ENCODE measurements around the gene VIPAS39. TPM values are rescaled to one million over a fixed set of nuclear protein-coding genes. Genes with fewer than 3 reads are reported as not detected.
"Not testable (repeated sequence)": the region's sequence is repeated elsewhere in the genome, so short reads cannot be mapped to it uniquely, and the experiment has no call there.

Gene VIPAS39
- total RNA-seq, 2 donors from 2014 or later, result 14.7 to 21.5 TPM

DNA sequence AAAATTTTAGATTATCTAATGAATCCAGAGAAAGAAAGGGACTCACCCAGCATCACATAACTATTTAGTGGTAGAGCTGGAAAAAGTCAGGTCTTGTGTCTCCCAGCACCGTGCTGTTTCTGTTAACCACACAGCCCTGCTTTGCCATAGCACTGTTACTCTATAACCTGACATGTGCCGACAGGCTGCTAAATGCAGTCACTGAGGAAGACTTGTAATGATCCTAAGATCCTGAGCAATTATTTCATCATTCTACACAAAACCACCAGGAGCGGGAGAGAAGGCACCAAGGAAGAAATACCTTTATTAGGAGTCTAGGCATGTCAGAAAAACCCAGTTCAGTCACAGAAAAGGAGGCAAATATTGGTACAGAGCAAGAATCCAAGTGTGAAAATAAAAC, 31.0 kb downstream of the VIPAS39 start:
- Mint-ChIP-seq H3K36me3 (peaks cover 61% of the 10 kb centered on the region in 2 donors), H3K9me3 (peaks cover 0 to 3% of the 10 kb centered on the region in 2 donors), H3K27ac (no peak overlapping the region)
- ATAC-seq (no peak), DNase-seq (ENCODE audit: low spot score in 2 of 2) (no peak)

DNA sequence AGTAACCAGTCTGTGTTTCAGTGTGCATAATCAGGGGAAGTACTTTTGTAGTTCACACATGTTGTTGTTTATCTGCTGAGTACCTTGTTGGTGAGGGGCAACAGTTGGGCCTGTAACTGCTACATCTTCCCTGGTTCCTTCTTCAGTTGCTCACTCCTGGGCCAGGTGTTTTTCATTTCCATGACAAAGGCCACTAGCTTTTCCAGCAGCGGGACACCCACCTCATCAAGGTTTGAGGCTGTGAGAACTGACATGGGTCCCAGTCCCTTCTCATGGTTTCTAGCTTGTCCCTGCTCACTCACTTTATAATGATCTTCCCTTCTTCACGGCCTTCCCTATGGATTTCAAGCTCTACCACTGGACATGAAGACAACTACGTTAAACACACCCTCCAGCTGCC, 32.5 kb downstream of the VIPAS39 start:
- Mint-ChIP-seq H3K36me3 (peaks cover 70 to 71% of the 10 kb centered on the region in 2 donors), H3K27ac (no peak overlapping the region), H3K9me3 (peaks cover 4 to 7% of the 10 kb centered on the region in 2 donors)
- no peak for DNase-seq (ENCODE audit: low spot score in 2 of 2)
- no peak for ATAC-seq

DNA sequence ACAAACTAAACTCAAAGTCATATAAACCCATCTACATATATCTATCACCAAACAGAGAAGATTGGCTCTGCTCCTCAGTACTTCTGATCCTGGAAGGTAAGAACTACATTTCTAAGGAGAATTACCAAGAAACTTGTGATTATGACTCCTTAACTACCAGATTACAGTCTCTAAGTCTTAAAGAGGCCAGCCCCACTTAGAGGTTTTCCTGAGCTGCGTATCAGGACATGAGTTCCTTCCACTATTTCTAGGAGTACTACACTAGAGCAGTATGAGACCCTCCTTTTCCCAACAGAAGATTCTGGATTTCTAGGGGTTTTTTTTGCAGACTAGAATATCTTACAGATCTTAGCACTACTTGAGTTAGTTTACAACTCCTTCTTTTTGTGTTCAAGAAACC, 34.0 kb downstream of the VIPAS39 start, which contains the start of gene NOXRED1:
Gene NOXRED1 (minus strand): TSS at position 101 of the 400 bp plus-strand sequence. CDS start 634 bp downstream, outside the sequence.
- Mint-ChIP-seq H3K36me3 (peaks cover 62 to 63% of the 10 kb centered on the region in 2 donors), H3K9me3 (peaks cover 8 to 10% of the 10 kb centered on the region in 2 donors), H3K27ac (peak within 1 kb of the TSS in 1 of 2 donors; percentile 22)
- no peak for DNase-seq (ENCODE audit: low spot score in 2 of 2)
- ATAC-seq, result no peak

DNA sequence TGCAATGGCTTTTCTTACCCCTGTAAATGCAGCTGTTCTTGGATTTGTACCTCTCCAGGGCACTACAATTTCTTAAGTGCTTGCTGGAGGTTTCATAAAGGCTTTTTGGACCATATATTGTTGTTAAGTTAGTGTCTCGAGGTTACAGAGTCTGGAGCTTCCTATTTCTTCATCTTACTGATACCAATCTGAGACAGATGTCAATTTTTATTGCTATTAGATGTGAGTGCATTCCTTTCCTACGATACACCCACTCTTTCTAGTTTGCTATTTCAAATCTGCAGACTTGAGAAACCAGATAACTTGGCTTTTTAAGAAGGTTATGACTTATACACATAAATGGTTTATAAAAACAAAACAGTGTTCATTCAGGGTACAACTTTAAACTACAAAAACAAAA, 36.2 kb downstream of the VIPAS39 start:
- H3K9me3 Mint-ChIP-seq, result peaks cover 11 to 15% of the 10 kb centered on the region in 2 donors
- DNase-seq (ENCODE audit: low spot score in 2 of 2) (no peak), ATAC-seq (no peak)
- no peak overlapping the region for H3K27ac Mint-ChIP-seq
- H3K36me3 Mint-ChIP-seq, result peaks cover 48 to 49% of the 10 kb centered on the region in 2 donors

DNA sequence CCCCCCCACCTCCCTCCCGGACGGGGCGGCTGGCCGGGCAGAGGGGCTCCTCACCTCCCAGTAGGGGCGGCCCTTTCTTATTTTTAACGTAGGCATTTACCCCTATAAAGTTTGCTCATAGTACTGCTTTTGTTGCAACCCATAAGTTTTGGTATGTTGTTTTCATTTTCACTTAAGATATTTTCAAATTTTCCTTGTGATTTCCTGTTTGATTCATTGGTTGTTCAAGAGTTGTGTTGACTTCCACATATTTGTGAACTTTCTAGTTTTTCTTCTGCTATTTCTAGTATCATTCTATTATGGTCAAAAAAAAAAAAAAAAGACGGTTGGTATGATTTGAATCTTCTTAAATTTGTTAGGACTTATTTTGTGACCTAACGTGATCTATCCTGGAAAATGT, 40.6 kb downstream of the VIPAS39 start:
- ATAC-seq (no peak), DNase-seq (ENCODE audit: low spot score in 2 of 2) (no peak)
- no peak overlapping the region for H3K27ac Mint-ChIP-seq
- peaks cover 11% of the 10 kb centered on the region in 2 donors for H3K9me3 Mint-ChIP-seq
- H3K36me3 Mint-ChIP-seq, result peaks cover 19 to 20% of the 10 kb centered on the region in 2 donors

DNA sequence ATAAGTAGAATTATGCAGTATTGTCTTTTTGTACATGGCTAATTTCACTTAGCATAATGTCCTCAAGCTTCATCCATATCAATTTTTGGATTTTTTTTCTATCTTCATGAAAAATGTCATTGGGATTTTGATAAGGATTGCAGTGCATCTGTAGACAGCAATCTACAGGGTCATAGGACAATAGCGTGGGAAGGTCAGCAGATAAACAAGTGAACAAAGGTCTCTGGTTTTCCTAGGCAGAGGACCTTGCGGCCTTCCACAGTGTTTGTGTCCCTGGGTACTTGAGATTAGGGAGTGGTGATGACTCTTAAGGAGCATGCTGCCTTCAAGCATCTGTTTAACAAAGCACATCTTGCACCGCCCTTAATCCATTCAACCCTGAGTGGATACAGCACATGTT, 41.3 kb downstream of the VIPAS39 start:
- peaks cover 11% of the 10 kb centered on the region in 2 donors for H3K9me3 Mint-ChIP-seq
- peaks cover 12% of the 10 kb centered on the region in 2 donors for H3K36me3 Mint-ChIP-seq
- DNase-seq (ENCODE audit: low spot score in 2 of 2); H3K27ac Mint-ChIP-seq; ATAC-seq: not testable (repeated sequence)

DNA sequence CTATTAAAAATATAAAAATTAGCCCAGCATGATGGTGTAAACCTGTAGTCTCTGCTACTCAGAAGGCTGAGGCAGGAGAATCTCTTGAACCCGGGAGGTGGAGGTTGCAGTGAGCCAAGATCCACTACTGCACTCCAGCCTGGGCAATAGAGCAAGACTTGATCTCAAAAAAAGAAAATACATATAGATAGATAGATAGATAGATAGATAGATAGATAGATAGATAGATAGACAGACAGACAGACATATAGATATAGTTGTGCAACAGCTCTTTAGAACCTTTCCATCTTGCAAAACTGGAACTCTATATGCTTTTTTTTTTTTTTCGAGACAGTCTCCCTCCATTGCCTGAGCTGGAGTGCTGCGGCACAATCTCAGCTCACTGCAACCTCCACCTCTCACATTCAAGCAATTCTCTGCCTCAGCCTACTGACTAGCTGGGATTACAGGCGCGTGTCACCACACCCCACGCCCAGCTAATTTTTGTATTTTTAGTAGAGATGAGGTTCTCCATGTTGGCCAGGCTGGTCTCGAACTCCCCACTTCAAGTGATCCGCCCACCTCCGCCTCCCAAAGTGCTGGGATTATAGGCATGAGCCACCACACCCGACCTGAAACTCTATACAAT, 41.9 kb downstream of the VIPAS39 start:
- ATAC-seq; DNase-seq (ENCODE audit: low spot score in 2 of 2); H3K27ac Mint-ChIP-seq: not testable (repeated sequence)
- Mint-ChIP-seq H3K9me3 (peaks cover 11% of the 10 kb centered on the region in 2 donors), H3K36me3 (peaks cover 8 to 11% of the 10 kb centered on the region in 2 donors)

DNA sequence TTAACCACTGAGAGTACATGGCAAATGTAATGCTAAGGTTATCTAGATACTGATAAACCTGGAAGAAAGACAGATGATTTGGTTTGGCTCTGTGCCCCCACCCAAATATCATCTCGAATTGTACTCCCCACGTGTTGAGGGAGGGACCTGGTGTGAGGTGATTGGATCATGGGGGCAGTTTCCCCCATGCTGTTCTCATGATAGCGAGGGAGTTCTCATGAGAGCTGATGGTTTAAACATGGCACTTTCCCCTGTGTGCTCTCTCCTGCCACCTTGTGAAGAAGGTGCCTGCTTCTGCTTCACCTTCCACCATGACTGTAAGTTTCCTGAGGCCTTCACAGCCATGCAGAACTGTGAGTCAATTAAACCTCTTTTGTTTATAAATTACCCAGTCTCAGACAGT, 48.3 kb downstream of the VIPAS39 start:
- H3K27ac Mint-ChIP-seq, result no peak overlapping the region
- no peaks in the 10 kb centered on the region for H3K9me3 Mint-ChIP-seq
- H3K36me3 Mint-ChIP-seq, result no peaks in the 10 kb centered on the region
- ATAC-seq (peak in 1 of 2 donors; percentile 35), DNase-seq (ENCODE audit: low spot score in 2 of 2) (no peak)

DNA sequence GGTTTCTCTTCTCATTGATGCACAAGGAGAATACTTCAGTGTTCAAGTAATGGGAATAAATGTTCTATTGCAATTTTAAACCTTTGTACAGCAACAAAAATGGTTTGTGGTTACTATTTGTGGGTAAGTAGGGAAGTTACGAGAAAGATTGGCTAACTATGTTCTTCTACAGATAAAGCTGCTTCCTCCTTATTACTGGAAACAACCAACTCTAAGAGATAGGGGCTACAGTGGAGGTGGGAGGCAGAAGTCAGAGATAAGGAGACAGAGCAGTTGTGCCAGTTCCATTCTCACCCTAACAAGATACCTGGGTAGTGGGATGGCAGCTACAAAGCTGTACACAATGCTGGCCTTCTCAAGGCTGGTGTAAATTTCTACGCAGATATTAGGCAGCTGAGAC, 50.2 kb downstream of the VIPAS39 start:
- DNase-seq (ENCODE audit: low spot score in 2 of 2) (no peak), ATAC-seq (peak in 1 of 2 donors; percentile 13)
- no peaks in the 10 kb centered on the region for H3K9me3 Mint-ChIP-seq
- no peak overlapping the region for H3K27ac Mint-ChIP-seq
- no peaks in the 10 kb centered on the region for H3K36me3 Mint-ChIP-seq

DNA sequence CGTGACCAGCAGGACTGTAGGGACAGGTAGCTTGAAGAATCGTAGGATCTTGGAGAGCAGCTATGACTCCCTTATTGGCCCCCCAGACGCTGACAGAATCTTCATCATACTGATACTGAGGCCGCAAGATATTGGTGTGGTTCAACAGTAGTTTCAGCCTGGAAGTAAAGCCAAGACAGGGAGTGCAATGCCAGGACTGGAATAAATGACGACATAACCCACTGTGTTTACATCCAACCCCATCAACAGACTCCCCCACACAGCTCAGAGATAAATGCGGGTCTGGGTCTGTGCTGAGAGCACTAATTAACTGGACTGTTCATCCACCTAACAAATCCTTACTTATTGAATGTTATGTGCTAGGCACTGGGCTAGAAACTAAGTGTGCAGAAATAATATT, 50.7 kb downstream of the VIPAS39 start:
- peak; percentile 44 to 51 for ATAC-seq
- Mint-ChIP-seq H3K36me3 (no peaks in the 10 kb centered on the region), H3K27ac (no peak overlapping the region), H3K9me3 (no peaks in the 10 kb centered on the region)
- DNase-seq (ENCODE audit: low spot score in 2 of 2), result no peak

DNA sequence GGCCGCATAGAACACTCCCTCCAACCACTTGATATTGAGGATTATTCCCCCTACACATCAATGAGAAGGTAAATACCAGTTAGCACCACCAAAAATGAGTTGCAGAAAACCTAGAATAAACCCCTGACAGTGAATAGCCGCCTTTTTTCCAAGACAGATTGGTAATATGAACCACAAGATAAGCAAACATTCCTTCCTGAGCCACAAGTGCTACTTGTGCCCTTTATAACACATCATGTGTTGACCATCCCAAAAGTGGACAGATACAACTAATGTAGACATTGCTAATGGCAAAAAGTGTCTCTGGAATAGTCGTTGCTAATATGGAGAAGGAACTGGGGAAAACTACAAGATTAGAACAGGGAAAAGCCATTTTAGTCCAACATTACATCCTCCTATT, 51.3 kb downstream of the VIPAS39 start:
- no peaks in the 10 kb centered on the region for H3K9me3 Mint-ChIP-seq
- DNase-seq (ENCODE audit: low spot score in 2 of 2), result no peak
- H3K36me3 Mint-ChIP-seq, result no peaks in the 10 kb centered on the region

DNA sequence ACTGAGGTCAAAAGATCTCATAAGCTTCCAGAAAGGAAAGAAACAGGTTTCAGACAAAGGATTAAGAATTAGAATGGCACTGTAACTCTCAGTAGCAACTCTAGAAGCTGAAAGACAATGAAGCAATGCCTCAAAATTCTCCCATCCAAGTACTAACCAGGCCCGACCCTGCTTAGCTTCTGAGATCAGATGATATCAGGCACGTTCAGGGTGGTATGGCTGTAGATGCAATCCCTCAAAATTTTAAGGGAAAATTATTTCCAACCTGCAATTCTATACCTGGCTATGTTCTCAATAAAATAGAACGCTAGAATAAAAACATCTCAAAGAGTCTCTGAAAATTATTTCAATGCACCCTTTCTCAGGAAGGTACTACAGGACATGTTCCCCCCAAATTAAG, 53.6 kb downstream of the VIPAS39 start:
- ATAC-seq, result no peak
- H3K36me3 Mint-ChIP-seq, result no peaks in the 10 kb centered on the region
- no peaks in the 10 kb centered on the region for H3K9me3 Mint-ChIP-seq
- no peak for DNase-seq (ENCODE audit: low spot score in 2 of 2)
- no peak overlapping the region for H3K27ac Mint-ChIP-seq

More for the DNA sequence above, 51.3 kb downstream of the VIPAS39 start:
- H3K27ac Mint-ChIP-seq, result no peak overlapping the region
- no peak for ATAC-seq

DNA sequence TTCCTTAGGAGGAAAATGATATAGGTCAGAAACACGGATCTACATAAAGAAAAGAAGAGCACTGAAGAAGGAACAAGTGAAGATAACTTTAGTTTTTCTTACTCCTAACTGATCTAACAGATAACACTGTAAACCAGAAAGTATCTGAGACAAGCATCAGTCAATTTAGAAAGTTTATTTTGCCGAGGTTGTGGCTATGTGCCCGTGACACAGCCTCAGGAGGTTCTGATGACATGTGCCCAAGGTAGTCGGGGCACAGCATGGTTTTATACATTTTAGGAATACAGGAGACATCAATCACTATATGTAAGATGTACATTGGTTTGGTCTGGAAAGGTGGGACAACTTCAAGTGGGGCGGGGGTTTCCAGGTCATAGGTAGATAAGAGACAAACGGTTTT, 57.2 kb downstream of the VIPAS39 start:
- peaks cover 0 to 6% of the 10 kb centered on the region in 2 donors for H3K36me3 Mint-ChIP-seq
- no peak overlapping the region for H3K27ac Mint-ChIP-seq
- no peak for ATAC-seq
- H3K9me3 Mint-ChIP-seq, result no peaks in the 10 kb centered on the region
- no peak for DNase-seq (ENCODE audit: low spot score in 2 of 2)

DNA sequence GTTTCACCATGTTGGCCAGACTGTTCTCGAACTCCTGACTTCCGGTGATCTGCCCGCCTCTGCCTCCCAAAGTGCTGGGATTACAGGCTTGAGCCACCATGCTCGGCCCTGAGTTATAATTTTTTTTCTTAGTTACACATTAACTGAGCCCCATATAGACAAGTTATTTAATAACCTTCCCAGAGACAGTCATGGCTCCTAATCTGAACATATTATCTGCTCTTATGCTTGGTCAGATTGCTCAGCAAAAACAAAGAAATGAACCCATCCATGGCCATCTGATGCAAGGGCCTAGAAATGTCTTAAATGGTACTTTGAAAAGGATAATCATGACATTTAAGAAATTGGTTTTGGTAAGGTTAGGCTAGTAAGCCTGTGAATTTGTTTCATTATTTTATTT, 67.2 kb downstream of the VIPAS39 start:
- no peaks in the 10 kb centered on the region for H3K9me3 Mint-ChIP-seq
- no peak overlapping the region for H3K27ac Mint-ChIP-seq
- H3K36me3 Mint-ChIP-seq, result no peaks in the 10 kb centered on the region
- no peak for DNase-seq (ENCODE audit: low spot score in 2 of 2)
- no peak for ATAC-seq

DNA sequence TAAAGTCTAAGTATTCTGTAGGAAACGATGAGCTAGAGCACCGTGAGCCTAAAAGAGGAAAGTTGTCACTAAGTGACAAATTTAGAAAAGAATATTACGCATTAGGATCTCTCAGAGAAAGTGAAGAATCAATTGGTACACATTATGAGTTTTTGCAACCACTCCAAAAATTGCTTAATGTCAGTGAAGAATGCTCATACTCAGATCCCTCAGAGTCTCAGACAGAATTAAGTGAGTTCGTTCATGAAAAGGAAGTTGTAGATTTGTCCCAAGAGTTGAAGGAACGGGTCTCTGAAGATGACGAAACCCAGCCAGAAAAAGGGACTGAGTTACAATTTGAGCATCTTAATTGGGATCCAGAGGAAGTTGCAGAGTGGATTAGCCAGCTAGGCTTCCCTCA, 78.7 kb downstream of the VIPAS39 start:
- DNase-seq (ENCODE audit: low spot score in 2 of 2), result no peak
- H3K36me3 Mint-ChIP-seq, result peaks cover 6 to 28% of the 10 kb centered on the region in 2 donors
- no peak for ATAC-seq
- H3K27ac Mint-ChIP-seq, result no peak overlapping the region
- peaks cover 0 to 10% of the 10 kb centered on the region in 2 donors for H3K9me3 Mint-ChIP-seq

DNA sequence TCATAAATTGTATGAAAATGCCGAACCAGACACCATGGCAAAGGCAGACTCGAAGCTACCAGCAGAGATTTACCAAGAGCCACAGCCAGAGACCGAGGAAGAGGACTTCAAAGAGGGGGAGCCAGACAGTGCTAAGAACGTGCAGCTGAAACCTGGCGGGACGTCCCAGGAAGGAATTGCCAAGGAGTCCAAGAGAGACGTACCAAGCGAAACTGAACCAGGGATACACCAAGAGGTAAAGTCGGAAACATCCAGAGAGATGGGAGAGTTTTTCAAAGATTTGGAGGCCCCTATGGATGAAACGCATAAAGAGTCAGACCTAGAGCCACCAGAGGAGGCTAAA, 79.9 kb downstream of the VIPAS39 start:
- ATAC-seq (peak in 1 of 2 donors; percentile 14), DNase-seq (ENCODE audit: low spot score in 2 of 2) (no peak)
- Mint-ChIP-seq H3K9me3 (peaks cover 0 to 10% of the 10 kb centered on the region in 2 donors), H3K36me3 (peaks cover 6 to 35% of the 10 kb centered on the region in 2 donors), H3K27ac (no peak overlapping the region)

DNA sequence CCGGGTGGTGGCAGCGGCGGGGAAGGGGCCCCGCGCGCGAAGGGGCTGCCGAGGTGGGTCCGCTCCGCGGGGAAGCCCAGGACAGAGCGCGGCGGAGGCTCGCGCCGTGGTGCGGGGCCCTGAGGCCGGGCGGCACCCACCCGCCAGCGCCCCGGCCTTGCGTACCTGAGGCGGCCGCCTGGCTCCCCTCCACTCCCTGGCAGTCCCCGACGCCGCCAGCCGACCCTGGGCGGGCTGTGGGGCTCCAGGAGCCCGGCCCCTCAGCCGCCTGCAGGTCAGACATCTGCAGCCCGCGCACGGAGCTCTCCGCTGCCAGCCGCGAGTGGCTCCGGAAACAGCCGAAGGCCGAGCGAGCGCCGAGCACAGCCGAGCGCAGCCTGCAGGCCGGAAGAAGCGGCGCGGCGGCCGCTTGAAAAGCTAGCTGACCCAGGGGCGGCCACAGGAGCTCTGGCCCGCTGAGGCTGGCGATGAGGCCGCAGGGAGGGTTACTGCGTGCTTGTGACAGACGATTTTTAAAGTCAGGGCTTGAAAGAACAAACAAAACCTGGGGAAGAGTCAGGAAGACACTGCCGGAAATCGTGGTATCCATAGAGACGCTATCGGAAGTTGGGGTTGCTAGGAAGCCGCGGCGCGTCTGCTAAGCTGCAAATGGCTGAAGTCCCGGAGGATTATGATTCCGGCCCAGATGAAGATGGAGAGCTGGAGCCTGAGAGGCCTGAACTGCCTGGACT, 80.5 kb downstream of the VIPAS39 start, which contains the start of the genes SAMD15 and TMED8:
Gene SAMD15 (plus strand): TSS at position 609 of the 731 bp plus-strand sequence. CDS start 40 bp downstream, at position 649.
Gene TMED8 (minus strand): TSS at position 324 of the 731 bp plus-strand sequence. CDS start 41 bp downstream, at position 283.
- H3K36me3 Mint-ChIP-seq, result peaks cover 6 to 35% of the 10 kb centered on the region in 2 donors
- ATAC-seq, result peak; percentile 95 to 96
- DNase-seq (ENCODE audit: low spot score in 2 of 2), result peak; percentile 83 to 85
- peaks cover 0 to 10% of the 10 kb centered on the region in 2 donors for H3K9me3 Mint-ChIP-seq
- H3K27ac Mint-ChIP-seq, result peak within 1 kb of the TSS in 1 of 2 donors; percentile 98
